ENCODE data around the gene FAM107B. TPM values are rescaled to one million over a fixed set of nuclear protein-coding genes. Genes with fewer than 3 reads are reported as not detected.

FAM107B gene
- total RNA-seq, 5 donors from 2014 or later (not counting 1 experiment from before 2014, with no cell fraction given), result 175 to 298 (median 214) TPM

- peak in 3 of 4 experiments; percentile 47 to 60 (median 58) for ATAC-seq (replicated peaks in 1 of 4)
- ChIA-PET CTCF (interaction anchor here (0.6 to 2.1 kb wide), 11 partner anchors 18 to 752 kb away, joined by 3 to 7 read pairs (median 4); partner anchors contain the start of genes CDNF (in 1 of the 2), HSPA14 (in 1 of the 2) and MSANTD7 (in 1 of the 2)), POLR2A (interaction anchor here (0.6 kb wide), 2 partner anchors 13 to 301 kb away, joined by 3 read pairs; no protein-coding TSS in a partner anchor)
- Mint-ChIP-seq H3K27ac (peak overlapping the region in 1 of 2 donors; percentile 64), H3K4me1 (peaks cover 85 to 94% (median 93%) of the 10 kb centered on the region in 3 donors), H3K9me3 (no peaks in the 10 kb centered on the region), H3K27me3 (no peaks in the 10 kb centered on the region), H3K4me3 (no peak overlapping the region), H3K36me3 (peaks cover 70% of the 10 kb centered on the region)
- peaks cover 20 to 81% of the 10 kb centered on the region in 2 donors for H3K36me3 ChIP-seq (ENCODE audit: control insufficient read depth in 2 of 2, extremely low read depth in 1 of 2, insufficient read depth in 1 of 2, low read length in 1 of 2)
- H3K9me3 ChIP-seq, result no peaks in the 10 kb centered on the region
- no peak overlapping the region for H3K27ac ChIP-seq (ENCODE audit: low read length)
- peak in 12 of 35 experiments; percentile 22 to 67 (median 30) for DNase-seq
- peaks cover 6 to 71% of the 10 kb centered on the region in 2 experiments for H3K4me1 ChIP-seq (ENCODE audit: control insufficient read depth in 1 of 2, extremely low read depth in 1 of 2, insufficient read depth in 2 of 2, low read length in 2 of 2)
- H3K27me3 ChIP-seq (replicated peaks in 1 of 2; ENCODE audit: control insufficient read depth in 2 of 2, extremely low read depth in 1 of 2, insufficient read depth in 2 of 2, low read length in 1 of 2), result no peaks in the 10 kb centered on the region
- WGBS (ENCODE audit: insufficient coverage), result 81% methylated on average over 17 of the region's 21 CpGs
- H3K4me3 ChIP-seq (ENCODE audit: control insufficient read depth in 1 of 2, extremely low read depth in 1 of 2, low read length in 1 of 2), result no peak overlapping the region
These were observed 238.2 kb downstream of the FAM107B start for GRCh38 chr10:14536241-14537213.

- Histone ChIP-seq H3K4me3 (ENCODE audit: control insufficient read depth in 1 of 2, extremely low read depth in 1 of 2, low read length in 1 of 2) (no peak overlapping the region), H3K36me3 (ENCODE audit: control insufficient read depth in 2 of 2, extremely low read depth in 1 of 2, insufficient read depth in 1 of 2, low read length in 1 of 2) (peaks cover 14 to 80% of the 10 kb centered on the region in 2 donors), H3K4me1 (ENCODE audit: control insufficient read depth in 1 of 2, extremely low read depth in 1 of 2, insufficient read depth in 2 of 2, low read length in 2 of 2) (peaks cover 7 to 70% of the 10 kb centered on the region in 2 experiments), H3K27ac (ENCODE audit: low read length) (peak overlapping the region; percentile 19), H3K9me3 (no peaks in the 10 kb centered on the region), H3K27me3 (replicated peaks in 1 of 2; ENCODE audit: control insufficient read depth in 2 of 2, extremely low read depth in 1 of 2, insufficient read depth in 2 of 2, low read length in 1 of 2) (no peaks in the 10 kb centered on the region)
- DNase-seq (no peak), ATAC-seq (replicated peaks in 1 of 4) (no peak)
- H3K36me3 Mint-ChIP-seq, result peaks cover 61% of the 10 kb centered on the region
- peaks cover 85 to 93% (median 91%) of the 10 kb centered on the region in 3 donors for H3K4me1 Mint-ChIP-seq
- H3K27me3 Mint-ChIP-seq, result no peaks in the 10 kb centered on the region
- no peak overlapping the region for H3K4me3 Mint-ChIP-seq
- CTCF ChIA-PET, result interaction anchor here (0.5 to 2.1 kb wide), 4 partner anchors 8 to 633 kb away, joined by 3 to 7 read pairs (median 4); no protein-coding TSS in a partner anchor
- no peaks in the 10 kb centered on the region for H3K9me3 Mint-ChIP-seq
- peak overlapping the region; percentile 56 to 62 for H3K27ac Mint-ChIP-seq
- 85% methylated on average over 4 of the region's 7 CpGs for WGBS (ENCODE audit: insufficient coverage)
- POLR2A ChIA-PET, result interaction anchor here (0.6 to 1.0 kb wide), 2 partner anchors 8 to 12 kb away, joined by 4 to 7 read pairs; no protein-coding TSS in a partner anchor
These were observed 239.1 kb downstream of the FAM107B start for GRCh38 chr10:14535457-14536130.

- Mint-ChIP-seq H3K4me1 (peaks cover 85 to 93% (median 91%) of the 10 kb centered on the region in 3 donors), H3K27me3 (no peaks in the 10 kb centered on the region), H3K27ac (peak overlapping the region; percentile 17 to 73), H3K4me3 (peak overlapping the region in 1 of 3 donors; percentile 47), H3K9me3 (no peaks in the 10 kb centered on the region), H3K36me3 (peaks cover 68% of the 10 kb centered on the region)
- Histone ChIP-seq H3K4me3 (ENCODE audit: control insufficient read depth in 1 of 2, extremely low read depth in 1 of 2, low read length in 1 of 2) (no peak overlapping the region), H3K36me3 (ENCODE audit: control insufficient read depth in 2 of 2, extremely low read depth in 1 of 2, insufficient read depth in 1 of 2, low read length in 1 of 2) (peaks cover 14 to 83% of the 10 kb centered on the region in 2 donors), H3K27me3 (replicated peaks in 1 of 2; ENCODE audit: control insufficient read depth in 2 of 2, extremely low read depth in 1 of 2, insufficient read depth in 2 of 2, low read length in 1 of 2) (no peaks in the 10 kb centered on the region), H3K9me3 (no peaks in the 10 kb centered on the region), H3K27ac (ENCODE audit: low read length) (no peak overlapping the region), H3K4me1 (ENCODE audit: control insufficient read depth in 1 of 2, extremely low read depth in 1 of 2, insufficient read depth in 2 of 2, low read length in 2 of 2) (peaks cover 18 to 66% of the 10 kb centered on the region in 2 experiments)
- ChIA-PET CTCF (interaction anchor here in 1 of 2 donors (1.0 kb wide), 1 partner anchor 9 kb away, joined by 3 read pairs; no protein-coding TSS in a partner anchor), POLR2A (no interaction called here)
- ATAC-seq (replicated peaks in 1 of 4), result no peak
- WGBS (ENCODE audit: insufficient coverage), result 100% methylated on average over 4 of the region's 7 CpGs
- DNase-seq, result no peak
These were observed 240.5 kb downstream of the FAM107B start for GRCh38 chr10:14534152-14534551.

GRCh38 chr10:14533295-14533694 lies 241.4 kb downstream of the FAM107B start:
- Mint-ChIP-seq H3K27ac (peak overlapping the region in 1 of 2 donors; percentile 72), H3K4me3 (peak overlapping the region in 1 of 3 donors; percentile 32), H3K4me1 (peaks cover 91 to 94% (median 94%) of the 10 kb centered on the region in 3 donors), H3K36me3 (peaks cover 69% of the 10 kb centered on the region), H3K27me3 (no peaks in the 10 kb centered on the region), H3K9me3 (no peaks in the 10 kb centered on the region)
- Histone ChIP-seq H3K36me3 (ENCODE audit: control insufficient read depth in 2 of 2, extremely low read depth in 1 of 2, insufficient read depth in 1 of 2, low read length in 1 of 2) (peaks cover 12 to 82% of the 10 kb centered on the region in 2 donors), H3K27ac (ENCODE audit: low read length) (no peak overlapping the region), H3K9me3 (no peaks in the 10 kb centered on the region), H3K4me3 (ENCODE audit: control insufficient read depth in 1 of 2, extremely low read depth in 1 of 2, low read length in 1 of 2) (no peak overlapping the region), H3K27me3 (replicated peaks in 1 of 2; ENCODE audit: control insufficient read depth in 2 of 2, extremely low read depth in 1 of 2, insufficient read depth in 2 of 2, low read length in 1 of 2) (no peaks in the 10 kb centered on the region), H3K4me1 (ENCODE audit: control insufficient read depth in 1 of 2, extremely low read depth in 1 of 2, insufficient read depth in 2 of 2, low read length in 2 of 2) (peaks cover 27 to 67% of the 10 kb centered on the region in 2 experiments)
- ChIA-PET POLR2A (no interaction called here), CTCF (no interaction called here)
- ATAC-seq (replicated peaks in 1 of 4) (no peak), DNase-seq (no peak)
- WGBS (ENCODE audit: insufficient coverage), result 79% methylated on average over 15 of the region's 16 CpGs

GRCh38 chr10:14532473-14533251 lies 242.0 kb downstream of the FAM107B start:
- Mint-ChIP-seq H3K4me1 (peaks cover 90 to 96% (median 95%) of the 10 kb centered on the region in 3 donors), H3K27me3 (no peaks in the 10 kb centered on the region), H3K36me3 (peaks cover 65% of the 10 kb centered on the region), H3K27ac (peak overlapping the region; percentile 60 to 72), H3K9me3 (no peaks in the 10 kb centered on the region), H3K4me3 (peak overlapping the region in 1 of 3 donors; percentile 32)
- ATAC-seq (replicated peaks in 1 of 4) (no peak), DNase-seq (no peak)
- H3K9me3 ChIP-seq, result no peaks in the 10 kb centered on the region
- ChIA-PET POLR2A (no interaction called here), CTCF (interaction anchor here in 1 of 2 donors (1.3 kb wide), 1 partner anchor 9 kb away, joined by 3 read pairs; no protein-coding TSS in a partner anchor)
- H3K4me3 ChIP-seq (ENCODE audit: control insufficient read depth in 1 of 2, extremely low read depth in 1 of 2, low read length in 1 of 2), result no peak overlapping the region
- H3K27ac ChIP-seq (ENCODE audit: low read length), result no peak overlapping the region
- peaks cover 28 to 71% of the 10 kb centered on the region in 2 experiments for H3K4me1 ChIP-seq (ENCODE audit: control insufficient read depth in 1 of 2, extremely low read depth in 1 of 2, insufficient read depth in 2 of 2, low read length in 2 of 2)
- 87% methylated on average over 14 of the region's 17 CpGs for WGBS (ENCODE audit: insufficient coverage)
- no peaks in the 10 kb centered on the region for H3K27me3 ChIP-seq (replicated peaks in 1 of 2; ENCODE audit: control insufficient read depth in 2 of 2, extremely low read depth in 1 of 2, insufficient read depth in 2 of 2, low read length in 1 of 2)
- H3K36me3 ChIP-seq (ENCODE audit: control insufficient read depth in 2 of 2, extremely low read depth in 1 of 2, insufficient read depth in 1 of 2, low read length in 1 of 2), result peaks cover 11 to 76% of the 10 kb centered on the region in 2 donors

All from T-cell (primary cell).